Esophagus muscularis mucosa (tissue), 4 donors: ENCODE measurements around the gene LMX1A.

Source experiments
- CTCF ChIP-seq, 3 experiments: fragments of 200-600 bp in 2 of 3; fragments of 450-650 bp in 1 of 3; sonication (generic) in 2 of 3; IDR thresholded peaks; one replicate each; pipeline ENCODE4 v1.5.1; 2017 to 2019; ENCODE audit warnings: antibody characterized with exemption in 3 of 3, mild to moderate bottlenecking in 2 of 3, moderate library complexity in 1 of 3
- EP300 ChIP-seq: sonication (generic); formaldehyde crosslinking; IDR thresholded peaks from one replicate; pipeline ENCODE4 v1.6.1; 2017; ENCODE audit warnings: antibody characterized with exemption
- POLR2A ChIP-seq: fragments of 450-650 bp; IDR thresholded peaks from one replicate; pipeline ENCODE4 v1.6.1; 2017; ENCODE audit warnings: antibody characterized with exemption, moderate library complexity, mild to moderate bottlenecking, low read depth

- no peak for TF ChIP-seq POLR2A
- TF ChIP-seq CTCF (IDR thresholded peaks at IDR 0.05) = peak; percentile 27 to 47 (median 41)
- TF ChIP-seq EP300 = no peak
Measured at GRCh38 chr1:165403835-165404482, 47.4 kb upstream of the LMX1A start.
